ENCODE measurements around the gene ARHGAP23. TPM values are rescaled to one million over a fixed set of nuclear protein-coding genes. Genes with fewer than 3 reads are reported as not detected.
"Not testable (repeated sequence)": the region's sequence is repeated elsewhere in the genome, so short reads cannot be mapped to it uniquely, and the experiment has no call there.

Gene ARHGAP23
- total RNA-seq, 1 experiment from 2014 or later = 83.5 TPM

- BruUV-seq (replicated peaks); H3K9me3 Mint-ChIP-seq (ENCODE audit: unreplicated experiment); H3K27me3 Mint-ChIP-seq (ENCODE audit: insufficient read depth, unreplicated experiment); POLR2A ChIA-PET; intact Hi-C loops (cut with micrococcal nuclease; ENCODE audit: unreplicated experiment); H3K36me3 ChIP-seq (ENCODE audit: control insufficient read depth, insufficient read depth, low read length); H3K27me3 ChIP-seq (replicated peaks; ENCODE audit: control insufficient read depth, insufficient read depth, low read length); H3K4me3 Mint-ChIP-seq (ENCODE audit: unreplicated experiment); H3K4me1 ChIP-seq; H3K9me3 ChIP-seq; H3K4me3 ChIP-seq (ENCODE audit: low read depth, low read length): not testable (repeated sequence)
- peak overlapping the region; percentile 57 for H3K27ac Mint-ChIP-seq (ENCODE audit: unreplicated experiment)
- peak in 1 of 2 experiments; percentile 45 for DNase-seq
- TF ChIP-seq CTCF (IDR thresholded peaks at IDR 0.05; ENCODE audit: insufficient read depth in 1 of 2, low read depth in 1 of 2, low read length in 1 of 2, severe bottlenecking in 1 of 2, unreplicated experiment in 1 of 2) = peak; percentile 24 to 31
- peaks cover 31% of the 10 kb centered on the region for H3K4me1 Mint-ChIP-seq (ENCODE audit: low read depth, unreplicated experiment)
- CTCF ChIA-PET = interaction anchor here (0.6 to 2.4 kb wide), 2 partner anchors 51 to 56 kb away, joined by 3 to 7 read pairs; no protein-coding TSS in a partner anchor
- peaks cover 45% of the 10 kb centered on the region for H3K36me3 Mint-ChIP-seq (ENCODE audit: insufficient read depth, unreplicated experiment)
Observed at GRCh38 chr17:38474666-38475065, 46.4 kb downstream of the ARHGAP23 start.

- H3K4me3 ChIP-seq (ENCODE audit: low read depth, low read length) = no peak overlapping the region
- BruUV-seq (replicated peaks) = no TSS peak
- Mint-ChIP-seq H3K4me1 (ENCODE audit: low read depth, unreplicated experiment) (peaks cover 20% of the 10 kb centered on the region), H3K9me3 (ENCODE audit: unreplicated experiment) (no peaks in the 10 kb centered on the region), H3K27ac (ENCODE audit: unreplicated experiment) (peak overlapping the region; percentile 1), H3K36me3 (ENCODE audit: insufficient read depth, unreplicated experiment) (peaks cover 41% of the 10 kb centered on the region), H3K4me3 (ENCODE audit: unreplicated experiment) (no peak overlapping the region), H3K27me3 (ENCODE audit: insufficient read depth, unreplicated experiment) (no peaks in the 10 kb centered on the region)
- CTCF ChIA-PET = interaction anchor here (2.4 kb wide), 1 partner anchor 53 kb away, joined by 7 read pairs; no protein-coding TSS in a partner anchor
- no peaks in the 10 kb centered on the region for H3K4me1 ChIP-seq
- no peaks in the 10 kb centered on the region for H3K36me3 ChIP-seq (ENCODE audit: control insufficient read depth, insufficient read depth, low read length)
- POLR2A ChIA-PET = no interaction called here
- no peaks in the 10 kb centered on the region for H3K9me3 ChIP-seq
- no peaks in the 10 kb centered on the region for H3K27me3 ChIP-seq (replicated peaks; ENCODE audit: control insufficient read depth, insufficient read depth, low read length)
- intact Hi-C loops (cut with micrococcal nuclease; ENCODE audit: unreplicated experiment) = no loop called here
- no peak for TF ChIP-seq CTCF (IDR thresholded peaks at IDR 0.05; ENCODE audit: insufficient read depth in 1 of 2, low read depth in 1 of 2, low read length in 1 of 2, severe bottlenecking in 1 of 2, unreplicated experiment in 1 of 2)
- peak in 1 of 2 experiments; percentile 49 for DNase-seq
Observed at GRCh38 chr17:38476549-38476948, 48.3 kb downstream of the ARHGAP23 start.

DNA sequence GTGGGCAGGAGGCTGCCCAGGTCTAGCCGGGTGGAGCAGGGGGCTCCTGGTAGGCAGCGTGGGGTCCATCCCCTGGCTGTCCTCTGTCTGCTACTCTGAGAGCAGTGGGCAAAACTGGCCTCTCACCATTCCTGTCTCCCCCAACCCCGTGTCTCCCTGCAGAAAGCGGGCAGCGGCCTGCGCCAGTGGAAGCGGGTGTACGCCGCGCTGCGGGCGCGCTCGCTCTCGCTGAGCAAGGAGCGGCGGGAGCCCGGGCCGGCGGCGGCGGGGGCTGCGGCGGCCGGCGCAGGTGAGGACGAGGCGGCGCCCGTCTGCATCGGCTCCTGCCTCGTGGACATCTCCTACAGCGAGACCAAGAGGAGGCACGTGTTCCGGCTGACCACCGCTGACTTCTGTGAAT is 49.2 kb downstream of the ARHGAP23 start:
- H3K9me3 ChIP-seq; intact Hi-C loops (cut with micrococcal nuclease; ENCODE audit: unreplicated experiment); H3K4me3 Mint-ChIP-seq (ENCODE audit: unreplicated experiment); H3K9me3 Mint-ChIP-seq (ENCODE audit: unreplicated experiment); POLR2A ChIA-PET; H3K4me3 ChIP-seq (ENCODE audit: low read depth, low read length); DNase-seq; H3K4me1 ChIP-seq; H3K36me3 ChIP-seq (ENCODE audit: control insufficient read depth, insufficient read depth, low read length); BruUV-seq (replicated peaks); CTCF ChIA-PET; H3K27me3 Mint-ChIP-seq (ENCODE audit: insufficient read depth, unreplicated experiment); H3K27me3 ChIP-seq (replicated peaks; ENCODE audit: control insufficient read depth, insufficient read depth, low read length): not testable (repeated sequence)
- peak overlapping the region; percentile 1 for H3K27ac Mint-ChIP-seq (ENCODE audit: unreplicated experiment)
- H3K4me1 Mint-ChIP-seq (ENCODE audit: low read depth, unreplicated experiment) = peaks cover 18% of the 10 kb centered on the region
- peaks cover 33% of the 10 kb centered on the region for H3K36me3 Mint-ChIP-seq (ENCODE audit: insufficient read depth, unreplicated experiment)

DNA sequence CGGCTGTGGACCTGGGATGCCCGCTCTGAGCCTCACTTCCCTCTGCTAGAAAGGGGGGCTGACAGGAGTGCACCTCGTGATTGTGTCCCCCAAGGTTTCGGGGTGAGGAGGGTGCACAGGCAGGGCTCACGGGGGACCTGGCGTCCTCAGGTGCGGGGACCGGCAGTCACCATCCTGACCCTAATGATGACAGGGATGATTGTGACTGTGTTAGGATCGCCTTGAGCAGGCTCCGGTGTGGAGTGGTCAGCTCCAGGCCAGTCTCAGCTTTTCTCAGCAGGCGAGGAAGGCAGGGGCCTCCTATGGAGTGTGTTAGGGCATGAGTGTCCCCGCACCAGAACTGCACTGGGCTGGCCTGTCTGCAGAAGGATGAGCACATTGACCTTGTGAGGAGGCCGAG is 49.7 kb downstream of the ARHGAP23 start:
- POLR2A ChIA-PET; H3K27ac Mint-ChIP-seq (ENCODE audit: unreplicated experiment); CTCF ChIA-PET; H3K9me3 Mint-ChIP-seq (ENCODE audit: unreplicated experiment); intact Hi-C loops (cut with micrococcal nuclease; ENCODE audit: unreplicated experiment); H3K27me3 ChIP-seq (replicated peaks; ENCODE audit: control insufficient read depth, insufficient read depth, low read length); DNase-seq; H3K4me1 ChIP-seq; H3K4me3 ChIP-seq (ENCODE audit: low read depth, low read length); H3K4me3 Mint-ChIP-seq (ENCODE audit: unreplicated experiment); H3K27me3 Mint-ChIP-seq (ENCODE audit: insufficient read depth, unreplicated experiment); BruUV-seq (replicated peaks); H3K36me3 ChIP-seq (ENCODE audit: control insufficient read depth, insufficient read depth, low read length); H3K9me3 ChIP-seq: not testable (repeated sequence)
- H3K4me1 Mint-ChIP-seq (ENCODE audit: low read depth, unreplicated experiment) = peaks cover 18% of the 10 kb centered on the region
- H3K36me3 Mint-ChIP-seq (ENCODE audit: insufficient read depth, unreplicated experiment) = peaks cover 33% of the 10 kb centered on the region

DNA sequence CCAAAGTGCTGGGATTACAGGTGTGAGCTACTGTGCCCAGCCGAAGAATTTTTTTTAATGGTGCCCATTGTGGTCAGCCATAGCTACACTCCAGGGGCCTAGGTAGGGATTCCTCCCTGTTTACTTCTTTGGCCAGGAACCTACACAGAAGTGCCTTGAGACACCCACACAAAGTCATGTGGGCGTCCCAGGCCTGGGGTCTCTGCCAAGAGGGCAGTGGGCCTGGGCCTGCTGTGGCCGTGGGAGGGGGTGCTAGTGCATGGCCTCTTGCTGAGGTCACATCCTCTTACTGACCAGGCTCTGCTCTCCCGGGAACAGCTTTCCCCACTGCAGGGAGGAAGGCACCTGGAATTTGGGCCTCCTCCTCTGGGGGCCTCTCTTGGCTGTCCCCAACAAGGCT is 50.4 kb downstream of the ARHGAP23 start:
- H3K9me3 Mint-ChIP-seq (ENCODE audit: unreplicated experiment); H3K9me3 ChIP-seq; CTCF ChIA-PET; H3K4me3 ChIP-seq (ENCODE audit: low read depth, low read length); H3K4me1 ChIP-seq; BruUV-seq (replicated peaks); H3K27ac Mint-ChIP-seq (ENCODE audit: unreplicated experiment); intact Hi-C loops (cut with micrococcal nuclease; ENCODE audit: unreplicated experiment); H3K4me3 Mint-ChIP-seq (ENCODE audit: unreplicated experiment); H3K36me3 ChIP-seq (ENCODE audit: control insufficient read depth, insufficient read depth, low read length); H3K27me3 ChIP-seq (replicated peaks; ENCODE audit: control insufficient read depth, insufficient read depth, low read length); POLR2A ChIA-PET; H3K27me3 Mint-ChIP-seq (ENCODE audit: insufficient read depth, unreplicated experiment); DNase-seq: not testable (repeated sequence)
- Mint-ChIP-seq H3K4me1 (ENCODE audit: low read depth, unreplicated experiment) (peaks cover 22% of the 10 kb centered on the region), H3K36me3 (ENCODE audit: insufficient read depth, unreplicated experiment) (peaks cover 33% of the 10 kb centered on the region)
